Left colon (tissue), 2 donors: ENCODE measurements around the gene PFN1. TPM values are rescaled to one million over a fixed set of nuclear protein-coding genes. Genes with fewer than 3 reads are reported as not detected.

Experiments used
- ATAC-seq: fragments of 200-7000 bp; cut with Tn5 transposase; one replicate; pipeline ENCODE4 v1.9.1; 2020; ENCODE audit warnings: mild to moderate bottlenecking, moderate library complexity
- DNase-seq, 2 donors: peaks; one replicate each; pipeline ENCODE4 v3.0.0-alpha.2; 2020
- intact Hi-C, 2 donors: fragments of 100-400 bp; cut with DNase I in 1 of 2; cut with micrococcal nuclease in 1 of 2; formaldehyde crosslinking; loops; one replicate each; pipeline versions ENCODE4 v1.11.2 to v1.14.0; 2022; cut with DNase I, micrococcal nuclease
- total RNA-seq, 2 donors: library from RNA; stranded (reverse); fragmentation: NEBNext Ultra II Directional; extraction: Animal tissue kit (Norgen Biotek cat#: 25700); gene quantifications; one replicate each; pipeline ENCODE4 v1.2.1, GENCODE V29; 2021
- donor health status: DM: no; HTN: no; CAD: no.
- donor health status: DM: yes; HTN: yes; CAD: no.

PFN1 gene
- total RNA-seq, 2 donors from 2014 or later: 720 to 812 TPM

DNA sequence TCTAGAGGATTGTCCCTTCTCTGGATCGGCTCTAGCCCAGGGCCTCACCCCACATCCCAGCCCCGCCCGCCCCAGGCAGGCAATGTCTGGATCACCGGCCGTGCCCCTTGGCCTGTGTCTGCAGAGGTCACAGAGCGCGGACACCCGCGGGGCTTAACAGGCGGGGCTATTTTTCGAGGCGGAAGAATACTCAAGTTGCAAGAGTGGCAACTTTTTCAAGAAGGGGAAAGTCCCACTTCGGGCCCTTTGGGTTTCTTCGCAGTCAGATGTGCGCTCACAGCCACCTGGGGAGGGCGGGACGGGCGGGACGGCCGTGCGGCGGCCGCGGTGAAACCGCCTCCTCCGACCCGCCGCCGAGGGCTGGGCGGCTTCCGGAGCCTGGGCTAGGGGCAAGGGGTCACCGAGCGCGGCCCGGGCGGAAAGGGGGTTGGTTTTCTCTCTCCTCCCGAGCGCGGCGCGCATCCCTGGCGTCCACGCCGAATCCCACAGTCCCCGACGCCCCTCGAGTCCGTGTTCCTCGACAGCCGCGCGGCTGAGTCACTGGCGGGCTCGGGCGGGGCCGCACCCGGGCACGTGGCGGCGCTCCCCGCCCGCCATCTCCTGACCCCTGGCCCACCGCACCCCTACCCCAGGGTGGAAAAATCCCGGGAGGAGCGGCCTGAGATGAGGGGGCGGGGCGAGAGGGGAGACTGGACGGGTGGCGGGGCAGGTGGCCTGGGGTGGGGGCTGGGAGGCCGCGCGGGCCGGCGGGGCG, 1.2 kb upstream of the PFN1 start:
- ATAC-seq (peak; percentile 57), DNase-seq (peak; percentile 90 to 91)
- intact Hi-C loops: no loop called here

GRCh38 chr17:4948931-4949320, 596 bp upstream of the PFN1 start:
- intact Hi-C loops: no loop called here
- DNase-seq (peak; percentile 84 to 87), ATAC-seq (peak; percentile 57)

- peak; percentile 53 for ATAC-seq
- DNase-seq: peak; percentile 71 to 86
- intact Hi-C loops: no loop called here
These were observed 742 bp downstream of the PFN1 start for GRCh38 chr17:4947411-4948165.

GRCh38 chr17:4947010-4947410, 1.3 kb downstream of the PFN1 start:
- no peak for ATAC-seq
- peak in 1 of 2 donors; percentile 39 for DNase-seq
- intact Hi-C loops: no loop called here

DNA sequence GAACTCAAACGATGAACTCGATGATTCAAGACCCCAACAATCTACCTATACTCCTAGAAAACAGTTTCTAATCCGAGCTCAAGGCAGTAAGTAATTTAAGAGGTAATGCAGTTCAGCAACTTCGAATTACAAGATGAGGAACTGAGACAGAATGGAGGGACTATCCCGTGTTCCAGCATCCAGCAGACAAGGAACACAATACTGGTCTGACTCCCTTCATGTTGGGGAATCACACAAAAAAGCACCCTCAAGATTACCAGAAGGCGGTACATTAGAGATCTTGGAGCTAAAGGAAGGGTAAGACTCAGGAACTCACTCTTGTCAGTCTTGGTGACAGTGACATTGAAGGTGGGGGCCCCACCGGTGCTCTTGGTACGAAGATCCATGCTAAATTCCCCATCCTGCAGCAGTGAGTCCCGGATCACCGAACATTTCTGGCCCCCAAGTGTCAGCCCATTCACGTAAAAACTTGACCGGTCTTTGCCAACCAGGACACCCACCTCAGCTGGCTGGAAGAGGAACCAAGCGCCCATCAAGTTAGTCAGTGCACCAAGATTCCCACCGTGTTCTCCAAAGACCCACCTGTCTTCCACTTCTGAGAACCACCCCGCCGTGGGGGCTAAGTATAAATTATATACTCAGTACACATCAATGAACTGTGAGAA, 1.9 kb downstream of the PFN1 start:
- ATAC-seq (no peak), DNase-seq (no peak)
- intact Hi-C loops: no loop called here

- intact Hi-C loops: no loop called here
- ATAC-seq: no peak
- no peak for DNase-seq
These were observed 2.4 kb downstream of the PFN1 start for GRCh38 chr17:4945944-4946280.

DNA sequence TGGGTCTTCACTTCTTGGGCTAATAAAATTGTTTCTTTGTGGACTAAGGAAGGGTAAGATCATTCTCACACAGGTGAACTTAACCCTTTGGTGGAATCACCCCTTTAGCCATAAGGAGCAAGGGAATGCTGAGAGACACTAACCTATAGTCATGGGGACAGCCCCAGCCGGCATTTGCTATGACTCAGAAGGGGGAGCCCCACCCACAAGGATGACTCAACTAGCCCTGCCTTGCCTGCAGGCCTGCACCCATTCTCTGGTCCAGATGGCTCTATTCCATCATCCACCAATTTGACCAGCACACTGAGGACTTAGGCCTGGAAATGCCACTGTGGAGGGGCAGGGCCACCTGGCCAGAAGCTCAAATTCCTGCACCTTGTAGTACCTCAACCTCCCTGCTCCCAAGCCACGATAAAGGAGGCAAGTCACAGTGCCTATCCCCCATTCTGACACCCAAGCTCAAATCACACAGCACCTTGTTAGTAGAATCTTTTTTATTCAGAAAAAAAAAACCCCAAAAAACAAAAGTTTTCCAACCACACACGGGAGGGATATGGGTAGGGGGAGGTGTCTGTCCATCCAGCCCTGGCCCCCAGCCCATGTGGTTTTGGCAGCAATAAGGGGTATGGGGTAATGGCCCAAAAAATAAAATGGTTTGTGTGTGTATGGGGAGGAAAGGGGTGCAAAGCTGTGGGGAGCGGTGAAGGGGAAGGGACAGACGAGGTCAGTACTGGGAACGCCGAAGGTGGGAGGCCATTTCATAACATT, 3.0 kb downstream of the PFN1 start:
- peak; percentile 23 for ATAC-seq

DNA sequence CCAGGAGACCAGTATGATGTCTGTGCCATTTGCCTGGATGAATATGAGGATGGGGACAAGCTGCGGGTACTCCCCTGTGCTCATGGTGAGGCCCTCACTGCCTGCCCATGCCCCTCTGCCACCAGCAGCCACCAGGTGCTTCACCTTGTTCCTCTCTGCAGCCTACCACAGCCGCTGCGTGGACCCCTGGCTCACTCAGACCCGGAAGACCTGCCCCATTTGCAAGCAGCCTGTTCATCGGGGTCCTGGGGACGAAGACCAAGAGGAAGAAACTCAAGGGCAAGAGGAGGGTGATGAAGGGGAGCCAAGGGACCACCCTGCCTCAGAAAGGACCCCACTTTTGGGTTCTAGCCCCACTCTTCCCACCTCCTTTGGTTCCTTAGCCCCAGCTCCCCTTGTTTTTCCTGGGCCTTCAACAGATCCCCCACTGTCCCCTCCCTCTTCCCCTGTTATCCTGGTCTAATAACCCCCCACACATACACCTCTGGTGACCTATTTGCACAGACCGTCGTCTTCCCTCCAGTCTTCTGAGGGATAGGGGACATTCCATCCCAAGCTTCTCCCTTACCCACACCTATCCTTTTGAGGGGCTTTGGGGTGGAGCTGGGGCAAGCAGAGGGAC, 3.7 kb downstream of the PFN1 start:
- intact Hi-C loops: no loop called here
- no peak for ATAC-seq

More for the DNA sequence above, 3.0 kb downstream of the PFN1 start:
- intact Hi-C loops: no loop called here
- DNase-seq: peak; percentile 78 to 88

DNA sequence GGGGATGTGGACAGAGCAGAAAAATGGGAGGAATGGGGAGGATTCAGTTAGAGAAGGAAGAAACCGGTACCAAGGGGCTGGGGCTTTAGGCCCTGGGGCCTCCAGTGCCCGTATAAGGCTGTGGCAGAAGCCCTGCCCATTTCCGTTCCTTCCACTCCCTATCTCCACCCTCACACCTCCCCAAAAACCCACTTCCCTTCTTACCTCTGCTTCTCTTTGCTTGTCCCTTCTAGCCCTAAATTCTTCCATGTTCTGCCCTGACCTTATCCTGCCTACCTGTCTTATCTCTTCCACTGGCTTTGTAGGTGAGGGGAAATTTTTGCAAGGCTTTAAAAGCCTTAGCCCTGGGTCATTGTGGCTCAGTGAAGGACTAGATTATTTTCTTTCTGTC, 4.2 kb downstream of the PFN1 start:
- ATAC-seq (no peak), DNase-seq (no peak)
- intact Hi-C loops: no loop called here

More for the DNA sequence above, 3.7 kb downstream of the PFN1 start:
- DNase-seq: no peak

- ATAC-seq (no peak), DNase-seq (no peak)
- intact Hi-C loops: no loop called here
These were observed 5.4 kb downstream of the PFN1 start for GRCh38 chr17:4942760-4943508.

- DNase-seq: no peak
- intact Hi-C loops: no loop called here
- ATAC-seq: no peak
These were observed 7.1 kb downstream of the PFN1 start for GRCh38 chr17:4941319-4941610.

DNA sequence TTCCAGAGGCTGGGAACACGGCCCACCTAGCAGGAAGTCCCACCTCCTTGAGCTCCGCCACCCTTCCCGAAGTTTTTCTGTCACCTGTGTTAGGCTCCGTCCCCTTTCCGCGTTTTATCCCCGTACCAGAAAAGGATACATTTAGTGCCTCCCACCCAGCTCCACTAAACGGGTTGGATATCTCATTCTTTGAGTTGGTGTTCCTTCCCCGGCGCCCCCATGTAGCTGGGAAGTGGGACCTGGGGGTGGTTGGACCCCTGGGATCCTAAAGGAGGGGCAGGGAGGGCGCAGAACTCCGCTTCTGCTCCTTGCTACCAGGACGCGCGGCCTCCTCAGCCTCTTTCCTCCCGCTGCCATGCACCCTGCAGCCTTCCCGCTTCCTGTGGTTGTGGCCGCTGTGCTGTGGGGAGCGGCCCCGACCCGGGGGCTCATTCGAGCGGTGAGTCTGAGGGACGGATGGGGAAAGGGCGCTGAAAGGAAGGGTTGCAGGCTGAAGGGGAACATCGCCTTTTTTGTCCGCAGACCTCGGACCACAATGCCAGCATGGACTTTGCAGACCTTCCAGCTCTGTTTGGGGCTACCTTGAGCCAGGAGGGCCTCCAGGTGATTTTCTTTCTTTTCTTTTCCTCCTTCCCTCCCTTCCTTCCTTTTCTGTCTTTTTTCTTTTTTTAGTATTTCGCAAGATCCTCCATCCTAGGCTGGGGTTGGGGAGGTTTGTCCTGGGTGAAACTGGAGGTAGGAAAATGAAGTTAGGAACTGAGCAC, 7.6 kb downstream of the PFN1 start:
- intact Hi-C loops: no loop called here
- peak; percentile 66 for ATAC-seq
- DNase-seq: peak; percentile 58 to 89

DNA sequence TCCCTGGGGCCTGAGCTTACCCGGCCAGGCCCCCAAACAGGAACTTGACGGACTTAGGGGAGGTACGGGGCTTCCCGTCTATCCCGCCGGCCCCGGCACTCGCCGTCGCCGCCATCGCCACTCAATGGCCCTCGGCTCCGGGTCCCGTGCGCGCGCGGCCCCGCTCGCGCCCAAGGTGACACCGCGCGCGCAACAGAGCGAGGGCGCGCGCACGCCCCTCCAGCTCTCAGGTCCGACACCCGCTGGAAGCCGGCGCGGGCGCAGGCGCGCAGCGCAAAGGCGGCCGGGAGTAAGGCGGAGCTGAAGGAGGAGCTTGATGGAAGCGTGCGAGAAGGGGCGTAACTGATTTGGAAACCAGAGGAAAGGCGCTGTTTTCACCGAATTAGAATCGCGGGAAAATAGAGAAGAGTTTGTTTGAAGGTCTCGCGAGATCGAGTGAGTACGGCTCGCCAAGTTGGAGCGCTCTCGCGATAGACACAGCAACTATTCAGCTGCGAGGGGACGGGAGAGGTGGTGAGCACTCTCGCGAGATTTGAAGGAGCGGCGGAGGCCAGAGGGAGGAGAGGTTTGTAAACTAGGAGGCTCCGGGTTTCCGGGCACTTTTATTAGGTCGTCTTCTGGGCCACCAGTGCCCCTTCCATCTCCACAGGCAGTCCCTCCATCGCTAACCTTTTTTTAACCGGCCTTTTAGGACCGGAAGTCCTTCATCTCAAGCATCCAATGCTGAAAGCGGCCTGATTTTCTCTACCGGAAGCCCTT, 8.4 kb downstream of the PFN1 start, which contains the start of the genes RNF167 and SLC25A11:
TSS of gene RNF167 (plus strand) at position 473 of the 759 bp plus-strand sequence. CDS start 642 bp downstream, outside the sequence.
TSS of gene SLC25A11 (minus strand) at position 251 of the 759 bp plus-strand sequence. CDS start at position 115, 136 bp downstream.
- peak; percentile 94 to 97 for DNase-seq
- intact Hi-C loops: no loop called here
- ATAC-seq: peak; percentile 85

DNA sequence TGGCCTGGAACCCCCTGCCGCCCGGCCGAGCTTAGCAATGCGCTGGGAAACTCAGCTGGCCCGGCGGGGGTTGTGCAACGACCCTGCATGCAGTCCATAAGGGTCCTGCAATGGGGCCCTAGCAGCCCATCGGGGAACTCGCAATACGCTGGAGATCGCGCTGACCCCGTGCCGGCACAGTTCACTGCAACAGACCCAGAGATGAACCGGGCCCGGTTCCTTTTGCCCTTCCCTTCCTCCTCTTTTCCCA, 8.9 kb downstream of the PFN1 start:
- intact Hi-C loops: no loop called here
- ATAC-seq: peak; percentile 2
- peak in 1 of 2 donors; percentile 60 for DNase-seq

DNA sequence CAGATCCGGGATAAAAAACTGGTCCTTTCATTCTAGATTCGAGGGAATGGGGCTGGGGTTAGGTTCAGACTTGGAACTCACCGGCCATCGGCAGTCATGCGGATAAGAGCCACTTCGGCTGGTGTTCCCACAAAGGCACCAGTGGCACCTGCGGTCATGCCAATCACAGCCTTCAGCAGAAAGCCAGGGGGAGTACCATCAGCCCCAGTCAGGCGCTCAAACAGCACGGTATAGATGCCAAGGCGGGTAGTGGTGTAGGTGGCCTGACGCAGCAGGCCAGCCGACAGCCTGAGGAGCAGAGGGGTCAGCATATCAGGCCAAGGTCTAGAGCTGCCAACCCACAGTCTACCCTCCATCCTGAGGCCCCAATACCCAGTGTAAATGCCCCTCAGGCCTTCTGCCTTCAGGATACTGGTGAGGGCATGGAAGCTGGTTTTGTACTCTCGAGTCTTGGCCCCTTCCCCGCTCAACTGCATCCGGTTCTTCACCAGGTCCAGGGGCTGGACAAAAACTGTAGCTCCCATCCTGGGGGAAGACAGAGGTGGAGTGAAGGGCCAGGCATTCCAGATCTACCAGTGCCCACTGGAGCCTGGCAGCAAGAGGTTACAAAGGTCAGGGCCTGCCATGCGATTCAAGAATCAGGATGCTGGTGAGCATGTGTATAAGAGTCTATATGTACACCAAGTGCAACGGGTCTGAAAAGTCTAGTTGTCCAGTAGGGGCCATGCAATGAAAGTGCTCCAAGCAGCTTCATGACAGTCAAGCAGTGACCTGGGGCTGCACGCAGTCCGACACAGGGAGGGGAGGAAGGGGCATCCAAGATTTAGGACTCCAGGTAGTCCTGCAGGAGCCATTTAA, 9.4 kb downstream of the PFN1 start:
- ATAC-seq: peak; percentile 6
- intact Hi-C loops: no loop called here
- no peak for DNase-seq

GRCh38 chr17:4938069-4938491, 10.2 kb downstream of the PFN1 start:
- DNase-seq: no peak
- ATAC-seq: no peak
- intact Hi-C loops: no loop called here
